GM12873 (cell line): Measurements from ENCODE around the gene AQP1.

Source experiments
- CTCF ChIP-seq: IDR thresholded peaks from 2 replicates; pipeline ENCODE4 v1.5.1; 2012; ENCODE audit warnings: low read depth, mild to moderate bottlenecking, moderate library complexity, low read length, control low read depth; ENCODE audit not compliant: insufficient read depth; ENCODE audit errors: missing control alignments

AQP1 gene

DNA sequence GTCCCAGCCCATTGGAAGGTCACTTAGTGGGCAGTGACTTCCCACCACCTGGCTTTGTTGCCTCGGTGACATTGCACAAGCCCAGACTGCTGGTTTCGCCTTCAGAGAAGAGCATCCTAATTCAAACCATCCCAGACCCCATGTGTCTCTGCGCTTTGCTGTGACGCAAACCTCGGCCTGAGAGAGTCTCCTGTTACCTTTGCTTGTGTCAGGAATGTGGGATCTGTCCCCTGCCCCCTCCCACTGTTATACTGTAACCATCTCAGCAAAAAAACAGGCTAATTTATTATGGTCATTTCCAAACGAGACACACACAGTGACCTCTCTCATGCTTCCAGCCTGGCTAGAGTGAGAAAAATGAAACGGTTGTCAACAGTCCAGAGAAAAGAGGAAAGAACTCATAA is 25.0 kb upstream of the AQP1 start:
- TF ChIP-seq CTCF = no peak

DNA sequence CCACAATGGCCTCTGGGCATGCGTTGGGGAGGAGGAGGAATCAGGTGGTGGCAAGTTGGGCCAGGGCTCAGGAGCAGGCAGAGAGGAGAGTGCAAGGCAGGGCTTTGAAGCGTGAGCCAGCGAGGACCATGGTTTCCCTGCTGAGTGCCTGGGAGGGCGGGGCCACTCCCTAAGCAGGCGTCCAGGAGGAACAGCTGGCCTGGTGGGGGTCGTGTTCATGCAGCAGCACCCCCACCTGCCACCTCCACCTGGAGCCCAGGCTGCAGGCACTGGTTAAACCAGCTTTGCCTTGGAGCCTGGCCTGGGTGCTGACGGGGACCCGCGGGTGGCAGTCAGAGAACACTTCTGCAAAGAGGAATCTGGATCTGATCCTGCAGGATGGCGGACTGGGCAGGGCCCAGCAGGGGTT is 24.2 kb upstream of the AQP1 start:
- TF ChIP-seq CTCF = no peak

GRCh38 chr7:30888747-30889146 is 22.9 kb upstream of the AQP1 start:
- TF ChIP-seq CTCF = no peak

DNA sequence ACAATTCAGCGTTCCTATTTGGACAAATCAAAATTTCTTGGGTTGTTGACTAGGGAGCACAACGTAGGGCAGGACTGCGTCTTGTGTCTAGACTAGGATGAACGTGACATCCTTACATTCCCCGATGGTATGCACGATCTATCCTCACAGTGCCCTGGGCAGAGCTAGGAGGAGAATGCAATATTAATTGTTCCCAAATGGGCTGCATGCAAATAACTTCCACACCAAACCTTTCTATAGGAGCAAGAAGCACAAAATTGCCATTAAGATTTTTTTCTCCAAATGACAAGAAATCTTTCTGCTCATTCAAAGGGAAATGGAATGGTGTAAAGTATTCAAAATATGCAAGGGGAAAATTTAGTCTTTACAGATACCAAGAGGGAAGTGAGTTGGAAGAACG is 21.4 kb upstream of the AQP1 start:
- TF ChIP-seq CTCF = no peak

- no peak for TF ChIP-seq CTCF
These were observed 18.3 kb upstream of the AQP1 start for GRCh38 chr7:30893357-30893756.

- no peak for TF ChIP-seq CTCF
These were observed 17.6 kb upstream of the AQP1 start for GRCh38 chr7:30894009-30894408.

- no peak for TF ChIP-seq CTCF
These were observed 16.6 kb upstream of the AQP1 start for GRCh38 chr7:30894866-30895605.
